GM23338 (cell line): ENCODE data around the gene FSIP1. TPM values are rescaled to one million over a fixed set of nuclear protein-coding genes. Genes with fewer than 3 reads are reported as not detected.

Experiments used
- ATAC-seq: fragments of 200-7000 bp; cut with Tn5 transposase; 3 replicates; pipeline ENCODE4 v1.9.1; 2020
- DNase-seq: peaks from one replicate; pipeline ENCODE4 v3.0.0-alpha.2; 2015; ENCODE audit warnings: low spot score
- H2AFZ ChIP-seq: fragments of 200-600 bp; sonication (generic); 2 replicates; pipeline ENCODE4 v1.8.0; 2016; ENCODE audit warnings: antibody characterized with exemption, mild to moderate bottlenecking, moderate library complexity
- H3F3A ChIP-seq: fragments of 200-600 bp; sonication (generic); replicated peaks from 2 replicates; pipeline ENCODE4 v1.8.0; 2017; ENCODE audit warnings: antibody characterized with exemption, mixed run types, low read depth
- H3K27ac ChIP-seq: fragments of 200-600 bp; sonication (generic); 2 replicates; pipeline ENCODE4 v1.6.1; 2016; ENCODE audit warnings: low read depth
- H3K27me3 ChIP-seq: fragments of 200-600 bp; sonication (generic); 2 replicates; pipeline ENCODE4 v1.8.0; 2016; ENCODE audit warnings: mild to moderate bottlenecking, mixed run types, moderate library complexity; ENCODE audit not compliant: insufficient read depth
- H3K36me3 ChIP-seq: fragments of 200-600 bp; sonication (generic); 2 replicates; pipeline ENCODE4 v1.8.0; 2016; ENCODE audit warnings: mild to moderate bottlenecking; ENCODE audit not compliant: insufficient read depth
- H3K4me1 ChIP-seq: fragments of 200-600 bp; sonication (generic); 2 replicates; pipeline ENCODE4 v1.8.0; 2016; ENCODE audit warnings: mild to moderate bottlenecking, moderate library complexity; ENCODE audit not compliant: insufficient read depth
- H3K4me2 ChIP-seq: fragments of 200-600 bp; sonication (generic); 2 replicates; pipeline ENCODE4 v1.7.1; 2017; ENCODE audit warnings: mixed run types
- H3K4me3 ChIP-seq: fragments of 200-600 bp; sonication (generic); 2 replicates; pipeline ENCODE4 v1.6.1; 2016; ENCODE audit warnings: mixed run types
- H3K79me2 ChIP-seq: fragments of 200-600 bp; sonication (generic); replicated peaks from 2 replicates; pipeline ENCODE4 v1.8.0; 2017; ENCODE audit warnings: mild to moderate bottlenecking; ENCODE audit not compliant: insufficient read depth
- H3K9me2 ChIP-seq: fragments of 200-600 bp; sonication (generic); 2 replicates; pipeline ENCODE4 v1.8.0; 2017; ENCODE audit not compliant: insufficient read depth
- H4K20me1 ChIP-seq: fragments of 200-600 bp; sonication (generic); replicated peaks from 2 replicates; pipeline ENCODE4 v1.8.0; 2017; ENCODE audit warnings: mild to moderate bottlenecking; ENCODE audit not compliant: insufficient read depth
- H3K27ac Mint-ChIP-seq: 2 replicates; pipeline ENCODE4 v1.8.0; 2020; ENCODE audit warnings: inconsistent platforms, mild to moderate bottlenecking, moderate library complexity, mixed read lengths
- H3K27me3 Mint-ChIP-seq: 3 replicates; pipeline ENCODE4 v1.8.0; 2022; ENCODE audit warnings: low read depth, mild to moderate bottlenecking, moderate library complexity, mixed read lengths, inconsistent platforms; ENCODE audit not compliant: insufficient read depth, poor library complexity
- H3K36me3 Mint-ChIP-seq: 3 replicates; pipeline ENCODE4 v1.8.0; 2021; ENCODE audit warnings: low read depth, mild to moderate bottlenecking, inconsistent platforms, moderate library complexity, mixed read lengths
- H3K4me1 Mint-ChIP-seq: 3 replicates; pipeline ENCODE4 v1.8.0; 2020; ENCODE audit warnings: mild to moderate bottlenecking, inconsistent platforms, mixed read lengths
- H3K4me3 Mint-ChIP-seq: 3 replicates; pipeline ENCODE4 v1.8.0; 2021; ENCODE audit warnings: moderate library complexity, mild to moderate bottlenecking, inconsistent platforms, mixed read lengths
- H3K9me3 Mint-ChIP-seq: 3 replicates; pipeline ENCODE4 v1.8.0; 2020; ENCODE audit warnings: moderate library complexity, mild to moderate bottlenecking, inconsistent platforms, mixed read lengths
- EZH2 ChIP-seq: fragments of 200-600 bp; sonication (generic); IDR thresholded peaks from one replicate; pipeline ENCODE4 v1.8.0; 2017; ENCODE audit warnings: antibody characterized with exemption, mild to moderate bottlenecking, low read depth; ENCODE audit not compliant: unreplicated experiment
- EZH2phosphoT487 ChIP-seq: fragments of 200-600 bp; sonication (generic); IDR thresholded peaks from one replicate; pipeline ENCODE4 v1.8.1; 2018; ENCODE audit warnings: antibody characterized with exemption; ENCODE audit not compliant: unreplicated experiment
- JUNB ChIP-seq: IDR thresholded peaks from one replicate; pipeline ENCODE4 v1.6.1; 2016; ENCODE audit warnings: antibody characterized with exemption; ENCODE audit not compliant: unreplicated experiment
- NANOG ChIP-seq: IDR thresholded peaks from 2 replicates; pipeline ENCODE4 v1.6.1; 2016; ENCODE audit warnings: antibody characterized with exemption, borderline replicate concordance
- REST ChIP-seq: IDR thresholded peaks from one replicate; pipeline ENCODE4 v1.6.1; 2018; ENCODE audit warnings: antibody characterized with exemption; ENCODE audit not compliant: unreplicated experiment
- STAT1 ChIP-seq: IDR thresholded peaks from one replicate; pipeline ENCODE4 v1.6.1; 2016; ENCODE audit warnings: antibody characterized with exemption; ENCODE audit not compliant: unreplicated experiment
- ZNF114 ChIP-seq: fragments of 250-450 bp; sonication (Bioruptor Pico); IDR thresholded peaks from 2 replicates; pipeline ENCODE4 v1.5.0; 2020; ENCODE audit warnings: mild to moderate bottlenecking, moderate library complexity
- ZNF331 ChIP-seq: fragments of 250-450 bp; sonication (Bioruptor Pico); IDR thresholded peaks from 2 replicates; pipeline ENCODE4 v1.5.0; 2020; ENCODE audit warnings: low read depth, mild to moderate bottlenecking, moderate library complexity
- polyA plus RNA-seq: library from polyadenylated mRNA; unstranded; fragments of >200 nt; fragmentation: Nextera tagmentation; extraction: Ambion mirVana; gene quantifications from 2 replicates; pipeline ENCODE4 v1.2.1, GENCODE V29; 2016
- total RNA-seq: library from RNA; depleted of rRNA; stranded (reverse); fragments of >200 nt; shearing (Covaris generic); gene quantifications from 2 replicates; pipeline ENCODE4 v1.2.3, GENCODE V29; 2014
- TF ChIP-seq, protein P1 (sequence below): IDR thresholded peaks from 2 replicates; pipeline ENCODE4 v1.6.1; 2016; ENCODE audit warnings: antibody characterized with exemption
- TF ChIP-seq, protein P2 (sequence below), 2 experiments: fragments of 200-600 bp in 1 of 2; sonication (generic) in 1 of 2; conservative IDR thresholded peaks; 2 replicates each; pipeline versions ENCODE4 v1.5.1 to v1.6.1; 2016 to 2017; ENCODE audit warnings: antibody characterized with exemption in 2 of 2, low read depth in 2 of 2, mild to moderate bottlenecking in 2 of 2, moderate library complexity in 1 of 2

The FSIP1 gene
- total and polyA plus RNA-seq, 2 experiments from 2014 or later: 0.92 to 2.1 TPM

GRCh38 chr15:39781147-39781966 is 1.3 kb downstream of the FSIP1 start (continued):
- TF ChIP-seq EZH2phosphoT487 (no peak), EZH2 (no peak), STAT1 (no peak), ZNF331 (no peak), REST (no peak), JUNB (no peak), ZNF114 (CRISPR knock-in tag) (no peak)
- TF ChIP-seq, protein P1, sequence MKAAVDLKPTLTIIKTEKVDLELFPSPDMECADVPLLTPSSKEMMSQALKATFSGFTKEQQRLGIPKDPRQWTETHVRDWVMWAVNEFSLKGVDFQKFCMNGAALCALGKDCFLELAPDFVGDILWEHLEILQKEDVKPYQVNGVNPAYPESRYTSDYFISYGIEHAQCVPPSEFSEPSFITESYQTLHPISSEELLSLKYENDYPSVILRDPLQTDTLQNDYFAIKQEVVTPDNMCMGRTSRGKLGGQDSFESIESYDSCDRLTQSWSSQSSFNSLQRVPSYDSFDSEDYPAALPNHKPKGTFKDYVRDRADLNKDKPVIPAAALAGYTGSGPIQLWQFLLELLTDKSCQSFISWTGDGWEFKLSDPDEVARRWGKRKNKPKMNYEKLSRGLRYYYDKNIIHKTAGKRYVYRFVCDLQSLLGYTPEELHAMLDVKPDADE: no peak
- TF ChIP-seq, protein P2, sequence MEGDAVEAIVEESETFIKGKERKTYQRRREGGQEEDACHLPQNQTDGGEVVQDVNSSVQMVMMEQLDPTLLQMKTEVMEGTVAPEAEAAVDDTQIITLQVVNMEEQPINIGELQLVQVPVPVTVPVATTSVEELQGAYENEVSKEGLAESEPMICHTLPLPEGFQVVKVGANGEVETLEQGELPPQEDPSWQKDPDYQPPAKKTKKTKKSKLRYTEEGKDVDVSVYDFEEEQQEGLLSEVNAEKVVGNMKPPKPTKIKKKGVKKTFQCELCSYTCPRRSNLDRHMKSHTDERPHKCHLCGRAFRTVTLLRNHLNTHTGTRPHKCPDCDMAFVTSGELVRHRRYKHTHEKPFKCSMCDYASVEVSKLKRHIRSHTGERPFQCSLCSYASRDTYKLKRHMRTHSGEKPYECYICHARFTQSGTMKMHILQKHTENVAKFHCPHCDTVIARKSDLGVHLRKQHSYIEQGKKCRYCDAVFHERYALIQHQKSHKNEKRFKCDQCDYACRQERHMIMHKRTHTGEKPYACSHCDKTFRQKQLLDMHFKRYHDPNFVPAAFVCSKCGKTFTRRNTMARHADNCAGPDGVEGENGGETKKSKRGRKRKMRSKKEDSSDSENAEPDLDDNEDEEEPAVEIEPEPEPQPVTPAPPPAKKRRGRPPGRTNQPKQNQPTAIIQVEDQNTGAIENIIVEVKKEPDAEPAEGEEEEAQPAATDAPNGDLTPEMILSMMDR (conservative IDR thresholded peaks at IDR 0.05; ENCODE audit: low read depth in 2 of 2): no peak

DNA sequence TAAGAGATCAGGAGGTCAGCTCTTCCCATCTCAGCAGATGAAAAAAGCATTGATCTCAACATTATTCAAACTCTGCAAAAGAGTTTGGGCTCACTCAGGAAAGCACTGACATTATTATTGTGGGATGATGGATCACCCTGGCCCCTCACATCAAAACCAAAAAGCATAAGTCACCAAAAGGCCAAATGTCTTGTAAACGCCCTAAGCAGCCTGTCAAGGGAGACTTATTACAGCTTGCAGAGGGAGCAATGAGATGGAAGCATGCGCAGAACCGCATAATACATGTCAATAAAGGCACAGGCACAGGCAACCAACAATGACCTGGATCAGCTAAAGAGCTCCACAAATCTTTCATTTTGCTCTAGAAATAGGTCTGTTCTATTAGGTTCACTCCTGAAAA is 4.6 kb downstream of the FSIP1 start:
- peaks cover 17% of the 10 kb centered on the region for H3K4me1 Mint-ChIP-seq
- no peak for TF ChIP-seq REST
- TF ChIP-seq ZNF331: no peak
- no peak for TF ChIP-seq NANOG
- no peak for TF ChIP-seq EZH2phosphoT487
- TF ChIP-seq STAT1: no peak
- no peak overlapping the region for H3K4me2 ChIP-seq
- no peak overlapping the region for H3K4me3 ChIP-seq
- H3K27me3 Mint-ChIP-seq: no peaks in the 10 kb centered on the region
- no peak overlapping the region for H3K27ac ChIP-seq
- DNase-seq (no peak), ATAC-seq (no peak)
- H3K36me3 ChIP-seq: no peaks in the 10 kb centered on the region
- H3K9me3 Mint-ChIP-seq: no peaks in the 10 kb centered on the region; the same call in 2 of the 3 replicates
- no peaks in the 10 kb centered on the region for H3F3A ChIP-seq
- H3K27ac Mint-ChIP-seq: no peak overlapping the region
- H3K27me3 ChIP-seq: no peaks in the 10 kb centered on the region
- no peaks in the 10 kb centered on the region for H3K9me2 ChIP-seq
- H2AFZ ChIP-seq: no peak overlapping the region; the same call in 1 of the 2 replicates
- peaks cover 14% of the 10 kb centered on the region for H3K4me1 ChIP-seq
- no peak overlapping the region for H3K4me3 Mint-ChIP-seq
- H4K20me1 ChIP-seq: no peaks in the 10 kb centered on the region
- no peaks in the 10 kb centered on the region for H3K36me3 Mint-ChIP-seq
- H3K79me2 ChIP-seq: peaks cover 2% of the 10 kb centered on the region
